Common myeloid progenitor, CD34-positive (primary cell): ENCODE results near the gene KRTAP9-7.
"Not testable (repeated sequence)": the region's sequence is repeated elsewhere in the genome, so short reads cannot be mapped to it uniquely, and the experiment has no call there.

Experiments used
- CTCF ChIA-PET: fragments of 350-600 bp; sonication (Branson Sonifier 250); formaldehyde crosslinking; loops from one replicate; lab custom pipeline; 2021; ENCODE audit warnings: antibody characterized with exemption; lab: Charles Lee
- POLR2A ChIA-PET: fragments of 350-600 bp; sonication (Branson Sonifier 250); formaldehyde crosslinking; loops from one replicate; lab custom pipeline; 2021; ENCODE audit warnings: antibody characterized with exemption; lab: Charles Lee
- DNase-seq, 3 donors: peaks; one replicate each; pipeline versions ENCODE4 v3.0.0 to v3.0.0-alpha.2; 2013
- H3K27ac ChIP-seq, 2 experiments: 1 replicate in 1 of 2; 2 replicates in 1 of 2; pipeline ENCODE4 v1.7.0; 2013; ENCODE audit warnings: inconsistent platforms in 2 of 2, low read length in 2 of 2, mild to moderate bottlenecking in 2 of 2, low read depth in 1 of 2, moderate library complexity in 1 of 2; ENCODE audit not compliant: severe bottlenecking in 2 of 2, insufficient read depth in 1 of 2, poor library complexity in 1 of 2
- H3K27me3 ChIP-seq, 5 experiments: replicated peaks in 2 of 5; 1 replicate in 3 of 5; 2 replicates in 2 of 5; pipeline versions ENCODE4 v1.6.1 to v1.7.0; 2013; ENCODE audit warnings: low read length in 4 of 5, mild to moderate bottlenecking in 2 of 5, moderate library complexity in 2 of 5, inconsistent platforms in 1 of 5; ENCODE audit not compliant: insufficient read depth in 5 of 5, control insufficient read depth in 4 of 5
- H3K36me3 ChIP-seq, 4 experiments: 1 replicate in 2 of 4; 2 replicates in 2 of 4; pipeline versions ENCODE4 v1.6.1 to v1.7.0; 2013; ENCODE audit warnings: low read length in 3 of 4, control low read depth in 1 of 4, mild to moderate bottlenecking in 1 of 4; ENCODE audit not compliant: control insufficient read depth in 4 of 4, insufficient read depth in 4 of 4
- H3K4me1 ChIP-seq, 4 experiments: 1 replicate in 3 of 4; 2 replicates in 1 of 4; pipeline versions ENCODE4 v1.6.1 to v1.7.1; 2013; ENCODE audit warnings: low read length in 3 of 4, mild to moderate bottlenecking in 3 of 4, control low read depth in 1 of 4, inconsistent platforms in 1 of 4, moderate library complexity in 1 of 4; ENCODE audit not compliant: control insufficient read depth in 4 of 4, insufficient read depth in 4 of 4; ENCODE audit errors: control extremely low read depth in 1 of 4
- H3K4me3 ChIP-seq, 7 experiments: 1 replicate in 4 of 7; 2 replicates in 3 of 7; pipeline versions ENCODE4 v1.5.1 to v1.7.0; 2013; ENCODE audit warnings: mild to moderate bottlenecking in 7 of 7, low read length in 6 of 7, moderate library complexity in 6 of 7, inconsistent platforms in 2 of 7, low read depth in 2 of 7, control low read depth in 1 of 7; ENCODE audit not compliant: insufficient read depth in 4 of 7, control insufficient read depth in 1 of 7; ENCODE audit errors: extremely low read depth in 1 of 7
- H3K9me3 ChIP-seq, 5 experiments: 1 replicate in 4 of 5; 2 replicates in 1 of 5; pipeline versions ENCODE4 v1.6.1 to v1.7.1; 2013; ENCODE audit warnings: low read length in 4 of 5, mild to moderate bottlenecking in 2 of 5, inconsistent platforms in 1 of 5, low read depth in 1 of 5, moderate library complexity in 1 of 5; ENCODE audit not compliant: control insufficient read depth in 4 of 5, insufficient read depth in 2 of 5; ENCODE audit errors: control extremely low read depth in 1 of 5
- WGBS: methylation state at CpG from one replicate; pipeline ENCODE4 v1.1.5; 2013; ENCODE audit not compliant: insufficient coverage; 5-methylcytosine and 5-hydroxymethylcytosine counted together

Gene KRTAP9-7

DNA sequence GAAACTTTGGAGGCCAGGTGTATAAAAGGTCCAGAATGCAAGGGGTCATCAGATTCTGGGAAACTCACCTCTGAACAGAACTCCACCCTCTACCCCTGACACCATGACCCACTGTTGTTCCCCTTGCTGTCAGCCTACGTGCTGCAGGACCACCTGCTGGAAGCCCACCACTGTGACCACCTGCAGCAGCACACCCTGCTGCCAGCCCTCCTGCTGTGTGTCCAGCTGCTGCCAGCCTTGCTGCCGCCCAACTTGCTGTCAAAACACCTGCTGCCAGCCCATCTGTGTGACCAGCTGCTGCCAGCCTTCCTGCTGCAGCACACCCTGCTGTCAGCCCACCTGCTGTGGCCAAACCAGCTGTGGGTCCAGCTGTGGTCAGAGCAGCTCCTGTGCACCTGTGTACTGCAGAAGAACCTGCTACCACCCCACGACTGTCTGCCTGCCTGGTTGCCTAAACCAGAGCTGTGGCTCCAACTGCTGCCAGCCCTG, 37.5 kb upstream of the KRTAP9-7 start, which contains the start of gene KRTAP9-8:
TSS of gene KRTAP9-8 (plus strand) at position 51 of the 489 bp plus-strand sequence. CDS start at position 104, 53 bp downstream.
- H3K36me3 ChIP-seq, DNase-seq, CTCF ChIA-PET, H3K27me3 ChIP-seq, H3K27ac ChIP-seq, H3K9me3 ChIP-seq, H3K4me3 ChIP-seq, POLR2A ChIA-PET, H3K4me1 ChIP-seq: not testable (repeated sequence)
- no CpG with 5 or more reads among the region's 3 CpGs for whole genome bisulfite sequencing

DNA sequence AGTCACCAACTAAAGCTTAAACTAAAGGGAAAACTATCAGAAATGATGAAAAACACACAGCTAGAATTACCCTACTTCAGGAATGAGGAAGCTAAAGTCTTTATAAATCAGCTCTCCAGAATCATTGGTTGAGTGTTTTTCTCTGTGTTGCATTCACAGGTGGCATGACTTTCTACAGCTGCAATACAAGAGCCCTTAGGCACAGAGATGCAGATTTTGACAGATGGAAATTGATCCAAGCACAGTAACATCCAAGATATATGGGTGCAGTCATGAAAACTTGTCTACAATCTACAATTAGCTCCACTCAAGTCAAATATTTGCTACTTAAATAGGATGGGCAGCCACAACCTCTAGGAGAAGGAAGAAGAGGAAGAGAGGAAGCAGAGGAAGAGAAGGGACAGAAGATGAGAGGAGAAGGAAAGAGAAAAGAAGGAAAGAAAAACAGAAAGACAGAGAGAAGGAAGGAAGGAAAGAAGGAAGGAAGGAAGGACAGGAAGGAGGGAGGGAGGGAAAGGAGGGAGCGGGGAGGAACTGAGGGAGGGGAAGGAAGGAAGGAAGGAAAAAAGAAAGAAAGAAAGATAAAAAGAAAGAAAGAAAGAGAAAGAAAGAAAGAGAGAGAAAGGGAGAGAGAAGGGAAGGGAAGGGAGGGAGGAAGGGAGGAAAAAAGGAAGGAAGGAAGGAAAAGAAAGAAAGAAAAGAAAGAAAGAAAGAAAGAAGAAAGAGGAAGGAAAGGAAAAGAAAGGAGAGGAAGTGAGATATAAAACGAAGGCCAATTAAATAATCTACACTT, 28.3 kb upstream of the KRTAP9-7 start:
- DNase-seq, H3K36me3 ChIP-seq, H3K4me1 ChIP-seq, H3K27me3 ChIP-seq, H3K9me3 ChIP-seq, H3K4me3 ChIP-seq, POLR2A ChIA-PET, CTCF ChIA-PET, H3K27ac ChIP-seq: not testable (repeated sequence)
- WGBS: 100% methylated on average over 1 of the region's 2 CpGs

DNA sequence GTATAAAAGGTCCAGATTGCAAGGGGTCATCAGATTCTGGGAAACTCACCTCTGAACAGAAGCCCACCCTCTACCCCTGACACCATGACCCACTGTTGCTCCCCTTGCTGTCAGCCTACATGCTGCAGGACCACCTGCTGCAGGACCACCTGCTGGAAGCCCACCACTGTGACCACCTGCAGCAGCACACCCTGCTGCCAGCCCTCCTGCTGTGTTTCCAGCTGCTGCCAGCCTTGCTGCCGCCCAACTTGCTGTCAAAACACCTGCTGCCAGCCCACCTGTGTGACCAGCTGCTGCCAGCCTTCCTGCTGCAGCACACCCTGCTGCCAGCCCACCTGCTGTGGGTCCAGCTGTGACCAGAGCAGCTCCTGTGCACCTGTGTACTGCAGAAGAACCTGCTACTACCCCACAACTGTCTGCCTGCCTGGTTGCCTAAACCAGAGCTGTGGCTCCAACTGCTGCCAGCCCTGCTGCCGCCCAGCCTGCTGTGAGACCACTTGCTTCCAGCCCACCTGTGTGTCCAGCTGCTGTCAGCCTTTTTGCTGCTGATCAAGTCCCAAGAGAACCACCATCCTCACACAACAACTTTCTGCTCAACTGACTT, 25.8 kb upstream of the KRTAP9-7 start, which contains the start of gene KRTAP9-4:
TSS of gene KRTAP9-4 (plus strand) at position 51 of the 604 bp plus-strand sequence. CDS start at position 85, 34 bp downstream.
- CTCF ChIA-PET, POLR2A ChIA-PET: not testable (repeated sequence)
- no CpG with 5 or more reads among the region's 2 CpGs for WGBS

GRCh38 chr17:41251261-41251660, 24.2 kb upstream of the KRTAP9-7 start:
- 80% methylated on average over 1 of the region's 1 CpG for WGBS
- no peaks in the 10 kb centered on the region for H3K9me3 ChIP-seq
- ChIA-PET CTCF (interaction anchor here (0.9 kb wide), 1 partner anchor 71 kb away, joined by 3 read pairs; no protein-coding TSS in a partner anchor), POLR2A (no interaction called here)
- H3K36me3 ChIP-seq: no peaks in the 10 kb centered on the region
- no peak overlapping the region for H3K27ac ChIP-seq
- no peak for DNase-seq
- H3K4me1 ChIP-seq: no peaks in the 10 kb centered on the region
- peaks cover 0 to 4% (median 0%) of the 10 kb centered on the region in 5 experiments for H3K27me3 ChIP-seq
- no peak overlapping the region for H3K4me3 ChIP-seq

More for the DNA sequence above, 25.8 kb upstream of the KRTAP9-7 start, which contains the start of gene KRTAP9-4:
- DNase-seq, H3K9me3 ChIP-seq, H3K4me1 ChIP-seq, H3K36me3 ChIP-seq, H3K4me3 ChIP-seq, H3K27ac ChIP-seq, H3K27me3 ChIP-seq: not testable (repeated sequence)

DNA sequence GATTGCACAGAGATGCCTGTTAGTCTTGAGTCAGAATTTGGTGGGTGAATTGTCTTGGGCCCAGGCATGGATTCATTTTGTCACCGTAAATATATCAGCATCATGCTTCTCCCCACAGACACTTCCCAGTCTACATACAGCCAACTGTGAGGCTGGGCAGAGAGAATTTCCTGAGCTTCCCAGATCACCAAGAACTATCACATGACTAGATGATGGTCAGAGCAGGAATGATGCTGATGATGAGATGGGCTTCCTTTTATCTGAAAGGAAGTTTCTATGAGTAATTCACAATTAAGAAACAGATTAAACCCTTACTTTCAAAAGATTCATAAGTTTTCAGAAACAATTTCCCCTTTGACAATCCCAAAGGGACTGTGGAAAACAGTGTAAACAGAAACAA, 20.6 kb upstream of the KRTAP9-7 start:
- Histone ChIP-seq H3K9me3 (no peaks in the 10 kb centered on the region), H3K4me1 (no peaks in the 10 kb centered on the region), H3K27me3 (peaks cover 0 to 11% (median 0%) of the 10 kb centered on the region in 5 experiments), H3K27ac (no peak overlapping the region), H3K36me3 (no peaks in the 10 kb centered on the region), H3K4me3 (no peak overlapping the region)
- CTCF ChIA-PET: no interaction called here
- POLR2A ChIA-PET: no interaction called here
- no CpG with 5 or more reads among the region's 1 CpG for WGBS
- no peak for DNase-seq

DNA sequence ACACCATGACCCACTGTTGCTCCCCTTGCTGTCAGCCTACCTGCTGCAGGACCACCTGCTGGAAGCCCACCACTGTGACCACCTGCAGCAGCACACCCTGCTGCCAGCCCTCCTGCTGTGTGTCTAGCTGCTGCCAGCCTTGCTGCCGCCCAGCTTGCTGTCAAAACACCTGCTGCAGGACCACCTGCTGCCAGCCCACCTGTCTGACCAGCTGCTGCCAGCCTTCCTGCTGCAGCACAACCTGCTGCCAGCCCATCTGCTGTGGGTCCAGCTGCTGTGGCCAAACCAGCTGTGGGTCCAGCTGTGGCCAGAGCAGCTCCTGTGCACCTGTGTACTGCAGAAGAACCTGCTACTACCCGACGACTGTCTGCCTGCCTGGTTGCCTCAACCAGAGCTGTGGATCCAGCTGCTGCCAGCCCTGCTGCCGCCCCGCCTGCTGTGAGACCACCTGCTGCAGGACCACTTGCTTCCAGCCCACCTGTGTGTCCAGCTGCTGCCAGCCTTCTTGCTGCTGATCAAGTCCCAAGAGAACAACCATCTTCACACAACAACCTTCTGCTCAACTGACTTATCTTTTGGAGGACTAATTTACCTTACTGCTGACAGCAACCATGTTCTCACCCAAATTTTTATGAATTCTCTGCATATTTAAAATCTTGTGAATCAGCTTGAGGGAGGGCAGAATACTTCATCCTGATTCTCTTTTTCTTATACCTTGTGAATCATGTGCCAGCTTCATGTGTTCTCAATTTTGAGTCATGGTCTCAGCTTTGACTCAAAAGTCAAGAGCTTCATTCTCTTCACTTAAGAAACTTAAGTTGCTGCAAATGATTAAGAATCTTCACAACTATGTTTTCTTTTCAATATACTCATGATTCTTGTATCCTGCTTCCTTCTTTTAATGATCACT, 19.9 kb upstream of the KRTAP9-7 start, which contains the start of gene KRTAP9-9:
TSS of gene KRTAP9-9 (plus strand) at position 4 of the 910 bp plus-strand sequence.
- DNase-seq, H3K36me3 ChIP-seq, H3K4me1 ChIP-seq, CTCF ChIA-PET, H3K4me3 ChIP-seq, H3K27ac ChIP-seq, H3K27me3 ChIP-seq, H3K9me3 ChIP-seq, POLR2A ChIA-PET: not testable (repeated sequence)
- WGBS: 98% methylated on average over 5 of the region's 5 CpGs
